HFF-Myc (cell line): Measurements from ENCODE around the gene MYBPC3.

Experiments
- DNase-seq: peaks from one replicate; pipeline ENCODE4 v3.0.0-alpha.2; 2011; ENCODE audit warnings: low read depth; ENCODE audit errors: extremely low read depth
- H3K4me3 ChIP-seq: replicated peaks from 2 replicates; pipeline ENCODE4 v1.5.1; 2011; ENCODE audit warnings: low read depth, mild to moderate bottlenecking, control low read depth, low read length
- TF ChIP-seq, protein P1 (sequence below): IDR thresholded peaks from 2 replicates; pipeline ENCODE4 v1.5.1; 2012; ENCODE audit warnings: mild to moderate bottlenecking, low read depth, low read length, control low read depth; ENCODE audit errors: missing control alignments

Gene MYBPC3

DNA sequence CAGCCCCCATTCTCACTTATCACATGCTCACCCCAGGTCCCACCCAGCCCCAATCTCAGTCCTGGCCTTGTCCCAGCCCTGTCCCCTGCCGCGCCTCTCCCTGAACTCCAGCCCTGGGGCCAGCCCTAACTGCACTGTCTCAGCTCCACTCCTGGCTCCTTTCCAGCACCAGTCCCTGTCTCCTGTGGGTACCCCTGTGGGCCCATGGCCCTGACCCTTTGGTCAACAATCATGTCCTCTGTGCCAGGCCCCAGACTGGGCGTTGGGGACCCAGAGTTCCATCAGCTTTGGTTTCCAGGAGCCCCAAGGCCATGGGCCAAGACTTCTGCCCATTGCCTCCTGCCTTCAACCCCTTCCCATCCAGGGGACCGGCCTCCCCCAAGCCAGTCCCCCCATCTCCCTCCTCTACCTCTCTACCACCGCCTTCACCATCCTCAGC, 25.1 kb upstream of the MYBPC3 start:
- no peak for DNase-seq
- H3K4me3 ChIP-seq, result no peak overlapping the region

DNA sequence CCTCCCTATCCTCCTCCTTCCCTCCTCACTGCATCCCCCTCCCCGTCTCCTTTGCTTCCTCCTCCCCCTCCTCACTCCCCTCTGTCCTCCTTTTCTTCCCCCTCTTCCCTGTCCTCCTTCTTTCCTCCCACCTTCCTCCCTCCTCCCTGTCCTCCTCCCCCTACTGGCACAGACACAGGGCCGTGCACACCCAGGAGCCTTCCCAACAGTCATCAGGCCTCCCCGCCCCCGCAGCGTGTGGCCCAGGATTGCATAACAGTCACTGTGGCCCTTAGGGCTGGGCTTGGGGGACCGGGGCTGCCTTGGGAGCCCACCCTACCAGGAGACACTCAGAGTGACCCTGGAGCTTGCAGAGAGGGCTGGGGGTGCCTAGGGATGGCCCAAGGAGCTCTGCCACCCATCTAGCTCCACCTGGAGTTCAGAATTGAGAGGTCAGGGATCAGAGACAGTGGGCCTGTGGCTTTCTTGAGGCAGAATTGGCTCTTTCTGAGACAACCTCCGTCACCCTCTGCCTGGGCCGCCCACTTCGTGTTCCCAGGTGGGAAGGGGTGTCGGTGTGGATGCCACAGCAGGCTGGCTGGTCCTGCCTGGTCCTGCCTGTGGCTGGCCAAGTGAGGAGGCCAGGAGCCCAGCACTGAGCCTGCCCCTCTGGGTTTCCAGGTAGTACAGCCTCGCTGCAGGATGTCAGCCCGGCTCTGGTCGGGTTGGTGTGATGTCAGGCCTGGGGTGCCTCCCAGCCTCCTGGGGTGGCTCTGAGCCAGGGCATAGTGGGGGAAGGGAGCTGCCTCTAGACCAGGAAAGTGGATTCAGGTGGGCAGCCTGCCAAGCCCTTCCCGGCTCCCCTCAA, 24.2 kb upstream of the MYBPC3 start:
- TF ChIP-seq, protein P1, sequence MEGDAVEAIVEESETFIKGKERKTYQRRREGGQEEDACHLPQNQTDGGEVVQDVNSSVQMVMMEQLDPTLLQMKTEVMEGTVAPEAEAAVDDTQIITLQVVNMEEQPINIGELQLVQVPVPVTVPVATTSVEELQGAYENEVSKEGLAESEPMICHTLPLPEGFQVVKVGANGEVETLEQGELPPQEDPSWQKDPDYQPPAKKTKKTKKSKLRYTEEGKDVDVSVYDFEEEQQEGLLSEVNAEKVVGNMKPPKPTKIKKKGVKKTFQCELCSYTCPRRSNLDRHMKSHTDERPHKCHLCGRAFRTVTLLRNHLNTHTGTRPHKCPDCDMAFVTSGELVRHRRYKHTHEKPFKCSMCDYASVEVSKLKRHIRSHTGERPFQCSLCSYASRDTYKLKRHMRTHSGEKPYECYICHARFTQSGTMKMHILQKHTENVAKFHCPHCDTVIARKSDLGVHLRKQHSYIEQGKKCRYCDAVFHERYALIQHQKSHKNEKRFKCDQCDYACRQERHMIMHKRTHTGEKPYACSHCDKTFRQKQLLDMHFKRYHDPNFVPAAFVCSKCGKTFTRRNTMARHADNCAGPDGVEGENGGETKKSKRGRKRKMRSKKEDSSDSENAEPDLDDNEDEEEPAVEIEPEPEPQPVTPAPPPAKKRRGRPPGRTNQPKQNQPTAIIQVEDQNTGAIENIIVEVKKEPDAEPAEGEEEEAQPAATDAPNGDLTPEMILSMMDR, result no peak
- no peak for DNase-seq
- H3K4me3 ChIP-seq, result no peak overlapping the region

More for the DNA sequence above, 25.1 kb upstream of the MYBPC3 start:
- TF ChIP-seq, protein P1, result no peak

DNA sequence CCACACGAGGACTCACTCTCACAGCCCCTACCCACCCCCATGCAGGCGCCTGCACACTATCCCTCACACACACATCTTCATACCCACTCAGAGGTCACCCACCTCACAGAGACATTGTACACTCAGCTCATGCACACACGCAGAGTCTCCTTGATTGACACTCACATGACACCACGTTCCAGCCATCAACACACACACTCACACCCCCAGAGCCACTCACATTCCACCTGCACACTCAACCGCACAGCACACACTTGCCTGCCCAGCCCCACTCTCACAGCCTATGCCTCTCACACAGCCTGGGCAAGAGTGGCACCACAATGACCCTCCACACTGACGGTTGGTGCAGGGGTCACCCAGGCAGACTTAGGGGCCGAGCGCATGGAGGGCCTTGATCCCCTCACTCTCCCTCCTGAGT, 23.6 kb upstream of the MYBPC3 start:
- TF ChIP-seq, protein P1, result no peak
- no peak for DNase-seq
- no peak overlapping the region for H3K4me3 ChIP-seq

DNA sequence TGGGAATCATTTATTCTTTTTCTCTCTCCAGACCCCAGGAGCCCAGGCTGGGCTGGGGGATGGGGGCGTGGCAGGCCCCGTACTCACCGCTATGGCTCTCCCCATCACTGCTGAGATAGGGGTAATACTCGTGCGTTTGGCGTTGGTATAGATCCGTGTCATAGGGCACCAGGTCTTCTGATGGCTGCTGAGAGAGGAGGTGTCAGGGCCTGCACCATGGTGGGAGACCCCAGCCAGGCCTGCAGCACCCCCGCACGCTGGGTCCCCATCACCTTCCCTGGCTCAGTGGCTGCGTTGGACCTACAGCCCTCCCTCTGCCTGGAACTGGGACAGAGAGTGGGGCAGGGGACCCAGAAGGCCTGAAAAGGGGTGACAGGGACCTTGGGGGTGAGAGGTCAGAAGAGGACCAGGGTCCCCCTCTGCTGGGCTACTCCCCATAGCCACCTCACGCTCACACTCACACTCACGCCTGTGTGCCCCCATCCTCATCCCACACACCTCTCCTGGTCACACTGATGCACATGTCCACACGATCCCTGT, 23.1 kb upstream of the MYBPC3 start:
- DNase-seq, result no peak
- TF ChIP-seq, protein P1, result no peak
- H3K4me3 ChIP-seq, result no peak overlapping the region

DNA sequence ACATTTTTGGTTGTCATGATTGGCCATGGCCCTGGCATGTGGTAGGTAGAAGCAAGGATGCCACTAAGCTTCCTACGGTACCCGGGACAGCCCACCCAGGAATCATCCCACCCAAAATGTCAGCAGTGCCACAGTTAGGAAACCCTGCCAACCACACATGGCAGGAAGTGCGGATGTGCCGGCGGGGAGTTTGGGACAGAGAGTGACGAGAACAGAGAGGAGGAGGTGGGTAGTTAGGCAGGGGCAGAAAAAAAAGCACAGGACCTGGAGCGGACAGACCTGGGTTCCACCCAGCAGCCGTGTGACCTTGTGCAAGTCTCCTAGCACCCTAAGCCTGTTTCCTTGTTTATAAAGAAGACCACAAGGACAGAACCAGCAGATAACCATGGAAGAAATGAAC, 22.5 kb upstream of the MYBPC3 start:
- TF ChIP-seq, protein P1, result no peak
- DNase-seq, result no peak
- H3K4me3 ChIP-seq, result no peak overlapping the region

DNA sequence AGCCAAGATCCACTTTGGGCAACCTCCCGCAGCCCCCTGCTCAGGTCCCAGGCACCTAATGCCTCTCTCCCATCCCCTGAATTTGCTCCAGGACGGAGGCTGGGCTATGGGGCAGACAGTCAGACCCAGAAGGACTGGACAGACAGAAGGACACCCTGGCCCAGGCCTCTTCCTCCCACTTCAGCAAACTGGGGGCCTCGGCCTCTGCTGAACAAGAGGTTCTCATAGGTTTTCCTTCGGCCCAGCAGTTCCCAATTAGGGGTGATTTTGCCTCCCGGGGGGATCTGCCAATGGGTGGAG, 22.2 kb upstream of the MYBPC3 start:
- DNase-seq, result no peak
- no peak overlapping the region for H3K4me3 ChIP-seq
- TF ChIP-seq, protein P1, result no peak
